Brain microvascular endothelial cell (primary cell): ENCODE results near the gene CHST11.

Experiments
- DNase-seq: peaks from one replicate; pipeline ENCODE4 v3.0.0-alpha.2; 2020
- H3K27ac ChIP-seq: fragments of 250-450 bp; sonication (Bioruptor Pico); 2 replicates; pipeline ENCODE4 v1.5.1; 2020; ENCODE audit warnings: mild to moderate bottlenecking, moderate library complexity
- H3K27me3 ChIP-seq: fragments of 250-450 bp; sonication (Bioruptor Pico); replicated peaks from 2 replicates; pipeline ENCODE4 v1.5.1; 2020; ENCODE audit warnings: mild to moderate bottlenecking
- H3K36me3 ChIP-seq: fragments of 250-450 bp; sonication (Bioruptor Pico); replicated peaks from 2 replicates; pipeline ENCODE4 v1.5.1; 2020; ENCODE audit warnings: mild to moderate bottlenecking
- H3K4me3 ChIP-seq: 2 replicates; pipeline ENCODE4 v1.5.1; 2011; ENCODE audit warnings: low read depth, mild to moderate bottlenecking, control low read depth, low read length, moderate library complexity
- in situ Hi-C: cut with HindIII; loops from 2 replicates; pipeline ENCODE4 v1.10.0; 2017; ENCODE audit warnings: low sequenced_read_pairs, low pct_ligation_motif_present
- TF ChIP-seq, protein P1 (sequence below): IDR thresholded peaks from 2 replicates; pipeline ENCODE4 v1.5.1; 2011; ENCODE audit warnings: low read depth, mild to moderate bottlenecking, moderate library complexity, low read length, control low read depth, inconsistent platforms; ENCODE audit errors: missing control alignments

CHST11 gene

DNA sequence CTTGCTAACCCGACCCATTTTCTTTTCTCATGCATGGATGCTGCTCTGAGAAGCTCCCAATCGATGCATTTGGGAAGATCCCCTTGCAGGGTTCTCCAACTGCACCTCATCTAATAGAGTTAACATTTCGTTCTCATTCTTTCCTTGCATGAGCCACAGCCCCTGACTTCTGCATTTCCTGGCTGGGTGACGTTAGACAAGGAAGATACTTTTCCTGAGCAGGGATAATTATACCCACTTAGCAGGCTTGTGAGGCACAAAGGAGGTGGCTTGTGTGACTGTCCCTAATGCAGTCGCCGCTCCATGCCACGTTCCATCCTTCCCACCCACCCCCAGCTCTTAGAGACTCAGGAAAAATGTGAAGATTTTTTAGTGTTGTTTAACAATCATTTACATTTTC is 195.1 kb downstream of the CHST11 start:
- in situ Hi-C loops = no loop called here
- no peak for DNase-seq

DNA sequence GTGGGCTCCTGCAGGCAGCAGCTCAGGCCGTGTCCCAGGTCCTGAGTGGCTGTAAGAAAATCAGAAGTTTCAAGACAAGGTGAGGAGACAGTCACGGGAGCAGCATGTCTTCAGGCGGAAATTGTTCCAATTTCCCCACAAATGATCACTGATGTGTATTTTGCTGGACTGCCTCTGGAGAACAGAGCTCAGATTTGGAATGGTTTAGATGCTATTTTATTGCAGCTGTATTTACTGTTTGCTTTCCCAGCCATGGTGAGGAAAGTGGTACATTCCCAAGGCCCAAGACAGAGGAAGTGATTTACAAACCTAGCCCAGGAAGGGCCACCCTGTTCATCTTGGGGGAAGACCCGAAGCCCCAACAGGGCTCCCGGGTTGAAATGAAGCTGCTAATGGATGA is 195.6 kb downstream of the CHST11 start:
- Histone ChIP-seq H3K27ac (no peak overlapping the region), H3K4me3 (no peak overlapping the region), H3K27me3 (no peaks in the 10 kb centered on the region), H3K36me3 (no peaks in the 10 kb centered on the region)
- no peak for DNase-seq
- TF ChIP-seq, protein P1, sequence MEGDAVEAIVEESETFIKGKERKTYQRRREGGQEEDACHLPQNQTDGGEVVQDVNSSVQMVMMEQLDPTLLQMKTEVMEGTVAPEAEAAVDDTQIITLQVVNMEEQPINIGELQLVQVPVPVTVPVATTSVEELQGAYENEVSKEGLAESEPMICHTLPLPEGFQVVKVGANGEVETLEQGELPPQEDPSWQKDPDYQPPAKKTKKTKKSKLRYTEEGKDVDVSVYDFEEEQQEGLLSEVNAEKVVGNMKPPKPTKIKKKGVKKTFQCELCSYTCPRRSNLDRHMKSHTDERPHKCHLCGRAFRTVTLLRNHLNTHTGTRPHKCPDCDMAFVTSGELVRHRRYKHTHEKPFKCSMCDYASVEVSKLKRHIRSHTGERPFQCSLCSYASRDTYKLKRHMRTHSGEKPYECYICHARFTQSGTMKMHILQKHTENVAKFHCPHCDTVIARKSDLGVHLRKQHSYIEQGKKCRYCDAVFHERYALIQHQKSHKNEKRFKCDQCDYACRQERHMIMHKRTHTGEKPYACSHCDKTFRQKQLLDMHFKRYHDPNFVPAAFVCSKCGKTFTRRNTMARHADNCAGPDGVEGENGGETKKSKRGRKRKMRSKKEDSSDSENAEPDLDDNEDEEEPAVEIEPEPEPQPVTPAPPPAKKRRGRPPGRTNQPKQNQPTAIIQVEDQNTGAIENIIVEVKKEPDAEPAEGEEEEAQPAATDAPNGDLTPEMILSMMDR = no peak
- in situ Hi-C loops = no loop called here

More for the DNA sequence above, 195.1 kb downstream of the CHST11 start:
- no peak overlapping the region for H3K4me3 ChIP-seq
- no peaks in the 10 kb centered on the region for H3K27me3 ChIP-seq
- H3K36me3 ChIP-seq = peaks cover under 1% of the 10 kb centered on the region
- H3K27ac ChIP-seq = no peak overlapping the region
- TF ChIP-seq, protein P1 = no peak

DNA sequence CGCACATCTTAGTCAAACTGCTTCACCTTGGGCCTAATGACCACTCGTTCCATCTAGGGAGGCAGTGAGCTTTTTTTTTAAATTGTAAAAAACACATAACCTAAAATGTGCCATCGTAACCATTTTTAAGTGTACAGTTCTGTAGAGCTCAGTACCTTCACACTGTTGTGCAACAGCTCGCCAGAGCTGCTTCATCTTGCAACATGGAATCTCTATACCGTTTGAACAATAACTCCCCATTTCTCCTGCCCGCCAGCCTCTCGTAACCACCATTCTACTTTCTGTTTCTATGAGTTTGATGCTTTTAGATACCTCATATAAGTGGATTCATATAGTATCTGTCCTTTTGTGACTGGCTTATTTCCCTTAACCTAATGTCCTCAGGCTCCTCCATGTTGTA is 196.2 kb downstream of the CHST11 start:
- Histone ChIP-seq H3K4me3 (no peak overlapping the region), H3K27me3 (no peaks in the 10 kb centered on the region), H3K36me3 (no peaks in the 10 kb centered on the region), H3K27ac (no peak overlapping the region)
- TF ChIP-seq, protein P1 = no peak
- in situ Hi-C loops = no loop called here
- no peak for DNase-seq

DNA sequence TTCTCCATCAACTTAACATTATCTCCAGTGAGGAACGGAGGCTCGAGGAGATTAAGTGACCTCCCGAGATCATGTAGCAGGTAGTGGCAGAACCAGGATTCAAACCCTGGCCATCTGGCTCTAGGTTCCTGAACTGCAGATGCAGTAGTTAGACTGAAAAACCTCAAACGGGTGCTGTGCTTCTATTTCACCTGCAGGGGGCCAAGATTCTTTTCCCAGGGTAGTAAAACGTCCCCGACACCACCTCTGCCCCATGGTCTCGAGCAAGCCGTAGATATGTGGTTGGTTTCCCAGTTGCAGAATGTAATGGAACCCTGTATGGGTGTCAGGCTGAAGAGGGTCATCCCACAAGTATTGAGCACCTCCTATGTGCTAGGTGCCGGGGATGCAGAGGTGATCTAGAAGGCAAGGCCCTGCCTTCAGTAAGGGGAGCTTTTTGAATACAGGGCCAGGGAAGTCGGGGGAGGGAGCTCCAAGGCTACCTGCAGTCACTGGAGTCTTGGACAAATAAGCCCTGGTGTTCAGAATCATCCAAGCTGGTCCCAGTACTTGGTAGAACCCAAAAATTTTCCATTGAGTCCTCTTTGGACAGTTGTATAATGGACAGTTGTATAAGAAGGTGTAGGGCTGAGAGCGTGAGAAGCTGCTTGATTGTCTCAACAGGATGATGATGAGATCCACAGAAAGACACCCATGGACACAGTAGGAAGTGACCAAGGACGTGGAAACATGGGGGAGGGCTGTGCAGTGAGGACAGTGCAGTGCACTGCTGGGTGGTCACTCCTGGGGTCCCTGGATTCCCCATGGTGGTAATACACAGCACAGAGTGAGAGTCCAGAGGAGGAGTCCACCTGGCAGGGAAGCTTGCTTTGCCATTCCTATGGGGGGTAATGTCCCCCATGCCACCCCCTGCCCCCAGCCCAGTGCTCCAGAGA is 197.2 kb downstream of the CHST11 start:
- in situ Hi-C loops = no loop called here
- no peak overlapping the region for H3K27ac ChIP-seq
- H3K27me3 ChIP-seq = no peaks in the 10 kb centered on the region
- no peaks in the 10 kb centered on the region for H3K36me3 ChIP-seq
- DNase-seq = no peak
- H3K4me3 ChIP-seq = no peak overlapping the region
- TF ChIP-seq, protein P1 = peak; percentile 60

DNA sequence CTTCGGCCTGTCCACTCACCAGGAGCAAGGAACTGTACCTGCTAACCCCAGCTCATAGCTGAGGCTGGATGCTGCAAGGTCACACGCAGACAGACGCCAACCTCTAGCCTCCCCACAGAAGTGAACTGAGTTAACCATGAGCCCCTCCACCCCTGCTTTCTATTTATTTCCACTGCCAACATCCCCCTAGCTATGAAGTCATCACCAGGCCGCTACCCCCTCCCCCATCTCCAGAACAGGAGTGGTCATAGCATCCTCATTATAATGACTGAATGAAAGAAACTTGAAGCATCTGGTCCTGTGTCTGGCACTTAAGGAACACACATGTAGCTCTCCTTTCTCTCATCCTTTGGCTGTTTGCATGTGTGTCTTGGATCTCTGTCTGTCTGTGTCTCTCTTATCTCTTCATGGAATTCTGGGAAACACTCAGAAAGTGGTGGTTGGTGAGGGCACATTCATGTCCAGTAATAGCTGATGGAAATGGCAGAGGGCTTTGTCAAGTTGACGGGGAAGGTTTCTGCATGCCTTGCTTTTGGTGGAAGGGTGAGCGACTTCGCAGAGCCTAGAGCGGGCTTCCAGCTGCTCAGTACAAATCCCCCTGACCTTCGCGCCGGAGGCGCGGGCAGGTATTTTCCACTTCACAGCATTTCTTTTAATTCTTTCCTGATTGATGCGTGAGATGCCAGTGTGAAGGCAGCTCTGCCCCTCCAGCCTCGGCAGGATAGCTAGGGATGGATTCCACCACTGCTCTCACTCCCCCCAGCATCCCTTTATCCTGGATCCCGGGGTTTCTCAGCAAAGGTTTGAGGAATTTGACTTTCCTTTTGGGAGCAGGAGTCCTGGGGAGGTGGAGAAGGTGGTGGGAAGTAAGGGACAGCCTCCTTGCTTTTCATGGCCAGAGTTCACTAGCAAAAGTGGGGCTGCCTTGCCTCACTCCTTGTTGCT is 198.2 kb downstream of the CHST11 start:
- in situ Hi-C loops = no loop called here
- no peaks in the 10 kb centered on the region for H3K36me3 ChIP-seq
- no peak overlapping the region for H3K27ac ChIP-seq
- H3K27me3 ChIP-seq = no peaks in the 10 kb centered on the region
- no peak overlapping the region for H3K4me3 ChIP-seq
- TF ChIP-seq, protein P1 = no peak
- DNase-seq = no peak
